Measurements from ENCODE around the gene BNIP1. TPM values are rescaled to one million over a fixed set of nuclear protein-coding genes. Genes with fewer than 3 reads are reported as not detected.
"Not testable (repeated sequence)": the region's sequence is repeated elsewhere in the genome, so short reads cannot be mapped to it uniquely, and the experiment has no call there.

The BNIP1 gene
- total RNA-seq, 2 donors from 2014 or later: 7.2 to 11.6 TPM

- Histone ChIP-seq H3K27ac (no peak overlapping the region), H3K9me3 (no peaks in the 10 kb centered on the region), H3K36me3 (peaks cover 5% of the 10 kb centered on the region), H3K27me3 (no peaks in the 10 kb centered on the region), H3K4me1 (no peaks in the 10 kb centered on the region), H3K4me3 (no peak overlapping the region)
- DNase-seq (ENCODE audit: low spot score): no peak
- no peak for TF ChIP-seq CTCF (IDR thresholded peaks at IDR 0.05)
Measured at GRCh38 chr5:173139631-173140030, 4.7 kb upstream of the BNIP1 start.

DNA sequence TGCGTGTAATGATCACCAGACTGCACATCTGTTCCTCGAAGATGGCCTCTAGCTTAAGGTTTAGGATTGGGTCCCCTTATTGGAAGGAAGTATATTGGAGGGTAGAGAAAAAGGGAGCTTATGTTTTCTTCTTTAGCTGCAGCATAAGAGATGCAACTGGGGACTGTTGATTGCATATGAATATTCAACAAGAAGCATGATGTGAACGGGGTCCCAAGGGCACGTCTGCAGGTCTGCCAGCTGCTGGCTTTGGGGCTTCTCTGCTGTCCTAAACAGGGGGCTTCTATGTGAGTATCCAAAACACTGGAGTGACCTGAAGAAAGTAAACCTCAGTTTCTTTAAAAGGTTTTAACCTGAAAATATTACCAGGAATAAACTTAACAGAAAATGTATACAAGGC lies 3.6 kb upstream of the BNIP1 start:
- no peak for TF ChIP-seq CTCF (IDR thresholded peaks at IDR 0.05)

GRCh38 chr5:173143567-173143966 lies 764 bp upstream of the BNIP1 start:
- Histone ChIP-seq H3K27me3 (no peaks in the 10 kb centered on the region), H3K27ac (no peak overlapping the region), H3K4me3 (no peak overlapping the region), H3K36me3 (peaks cover under 1% of the 10 kb centered on the region), H3K4me1 (peaks cover 0 to 7% of the 10 kb centered on the region in 2 donors), H3K9me3 (no peaks in the 10 kb centered on the region)
- DNase-seq (ENCODE audit: low spot score): no peak
- no peak for TF ChIP-seq CTCF (IDR thresholded peaks at IDR 0.05)

More for the DNA sequence above, 3.6 kb upstream of the BNIP1 start:
- Histone ChIP-seq H3K9me3 (no peaks in the 10 kb centered on the region), H3K4me1 (peaks cover 0 to 7% of the 10 kb centered on the region in 2 donors), H3K27ac (no peak overlapping the region), H3K36me3 (no peaks in the 10 kb centered on the region), H3K4me3 (no peak overlapping the region), H3K27me3 (no peaks in the 10 kb centered on the region)
- no peak for DNase-seq (ENCODE audit: low spot score)

GRCh38 chr5:173148354-173148753 lies 4.0 kb downstream of the BNIP1 start:
- Histone ChIP-seq H3K36me3 (peaks cover 15% of the 10 kb centered on the region), H3K4me3 (no peak overlapping the region)

DNA sequence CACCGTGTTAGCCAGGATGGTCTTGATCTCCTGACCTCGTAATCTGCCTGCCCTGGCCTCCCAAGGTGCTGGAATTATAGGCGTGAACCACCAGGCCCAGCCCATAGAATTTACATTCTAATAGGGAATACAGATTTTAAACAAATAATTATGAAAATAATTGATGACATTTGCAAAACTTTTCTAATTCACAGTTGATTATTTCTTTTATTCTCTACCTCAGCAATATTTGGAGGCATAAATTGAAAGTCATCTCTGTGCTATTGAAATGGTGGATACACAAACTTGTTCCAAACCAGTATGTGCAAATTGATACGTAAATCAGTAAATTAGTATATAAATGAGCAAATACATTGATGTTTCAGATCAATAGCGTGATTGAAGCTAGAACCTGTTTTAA lies 8.2 kb downstream of the BNIP1 start:
- H3K27me3 ChIP-seq: no peaks in the 10 kb centered on the region
- H3K4me3 ChIP-seq: no peak overlapping the region
- H3K36me3 ChIP-seq: peaks cover 45% of the 10 kb centered on the region
- H3K27ac ChIP-seq: no peak overlapping the region
- no peaks in the 10 kb centered on the region for H3K9me3 ChIP-seq
- DNase-seq (ENCODE audit: low spot score): no peak
- H3K4me1 ChIP-seq: no peaks in the 10 kb centered on the region
- TF ChIP-seq CTCF (IDR thresholded peaks at IDR 0.05): no peak

More at GRCh38 chr5:173148354-173148753, 4.0 kb downstream of the BNIP1 start:
- no peak for TF ChIP-seq CTCF (IDR thresholded peaks at IDR 0.05)
- H3K27me3 ChIP-seq: no peaks in the 10 kb centered on the region
- peaks cover 0 to 7% of the 10 kb centered on the region in 2 donors for H3K4me1 ChIP-seq
- H3K9me3 ChIP-seq: no peaks in the 10 kb centered on the region
- no peak for DNase-seq (ENCODE audit: low spot score)
- no peak overlapping the region for H3K27ac ChIP-seq

- no peak for DNase-seq (ENCODE audit: low spot score)
- no peaks in the 10 kb centered on the region for H3K9me3 ChIP-seq
- no peak overlapping the region for H3K27ac ChIP-seq
- no peaks in the 10 kb centered on the region for H3K4me1 ChIP-seq
- no peak overlapping the region for H3K4me3 ChIP-seq
- peaks cover 56% of the 10 kb centered on the region for H3K36me3 ChIP-seq
- TF ChIP-seq CTCF (IDR thresholded peaks at IDR 0.05): no peak
- H3K27me3 ChIP-seq: no peaks in the 10 kb centered on the region
Measured at GRCh38 chr5:173153842-173154241, 9.5 kb downstream of the BNIP1 start.

DNA sequence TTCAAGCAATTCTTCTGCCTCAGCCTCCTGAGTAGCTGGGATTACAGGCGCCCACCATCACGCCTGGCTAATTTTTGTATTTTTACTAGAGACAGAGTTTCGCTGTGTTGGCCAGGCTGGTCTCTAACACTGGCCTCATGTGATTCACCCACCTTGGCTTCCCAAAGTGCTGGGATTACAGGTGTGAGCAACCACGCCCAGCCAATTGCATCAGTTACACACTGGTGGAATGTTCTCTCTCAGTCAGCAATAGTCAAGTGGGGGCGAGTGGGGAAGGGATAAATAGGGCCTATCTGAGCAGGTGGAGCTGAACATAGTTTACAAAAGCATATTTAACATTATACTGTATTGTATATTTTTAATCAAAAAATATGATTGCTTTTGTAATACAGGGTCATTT lies 10.3 kb downstream of the BNIP1 start:
- H3K27ac ChIP-seq; H3K9me3 ChIP-seq; H3K4me3 ChIP-seq; H3K4me1 ChIP-seq; DNase-seq (ENCODE audit: low spot score); H3K27me3 ChIP-seq: not testable (repeated sequence)
- H3K36me3 ChIP-seq: peaks cover 54% of the 10 kb centered on the region

Data from right atrium auricular region (tissue), 2 donors.